NCI-H146 treated with DMSO at 0.1 percent for 48 hours (cell line): Measurements from ENCODE around the gene ATP1A2.
A peak's percentile ranks its signal among the peaks of the same experiment; 100 is the strongest.
"Not testable (repeated sequence)": the region's sequence is repeated elsewhere in the genome, so short reads cannot be mapped to it uniquely, and the experiment has no call there.

Source experiments
- DNase-seq: peaks from one replicate; lab custom pipeline; 2025; ENCODE audit not compliant: unreplicated experiment; lab: John Stamatoyannopoulos, UW

ATP1A2 gene

GRCh38 chr1:160099716-160100375 lies 15.7 kb upstream of the ATP1A2 start:
- DNase-seq, result no peak

- DNase-seq, result peak; percentile 18
These were observed 14.4 kb upstream of the ATP1A2 start for GRCh38 chr1:160101037-160101716.

GRCh38 chr1:160101717-160102522 lies 13.6 kb upstream of the ATP1A2 start:
- no peak for DNase-seq

- DNase-seq, result no peak
These were observed 11.7 kb upstream of the ATP1A2 start for GRCh38 chr1:160103658-160104408.

GRCh38 chr1:160104486-160104885 lies 11.1 kb upstream of the ATP1A2 start:
- no peak for DNase-seq

GRCh38 chr1:160105155-160105554 lies 10.4 kb upstream of the ATP1A2 start:
- DNase-seq, result no peak

GRCh38 chr1:160107512-160107911 lies 8.0 kb upstream of the ATP1A2 start:
- DNase-seq, result no peak

GRCh38 chr1:160108888-160109662 lies 6.5 kb upstream of the ATP1A2 start:
- no peak for DNase-seq

- no peak for DNase-seq
These were observed 5.9 kb upstream of the ATP1A2 start for GRCh38 chr1:160109686-160110085.

- not testable (repeated sequence) for DNase-seq
These were observed 4.1 kb upstream of the ATP1A2 start for GRCh38 chr1:160111462-160111861.

- DNase-seq, result no peak
These were observed 3.2 kb upstream of the ATP1A2 start for GRCh38 chr1:160112357-160112756.

- DNase-seq, result no peak
These were observed 2.2 kb upstream of the ATP1A2 start for GRCh38 chr1:160113407-160113806.

GRCh38 chr1:160114085-160114484 lies 1.5 kb upstream of the ATP1A2 start:
- no peak for DNase-seq

GRCh38 chr1:160116283-160117147 lies 956 bp downstream of the ATP1A2 start:
- no peak for DNase-seq

- no peak for DNase-seq
These were observed 1.7 kb downstream of the ATP1A2 start for GRCh38 chr1:160117300-160117699.

GRCh38 chr1:160117709-160118183 lies 2.2 kb downstream of the ATP1A2 start:
- DNase-seq, result no peak

- no peak for DNase-seq
These were observed 3.4 kb downstream of the ATP1A2 start for GRCh38 chr1:160118928-160119327.

GRCh38 chr1:160120797-160121196 lies 5.2 kb downstream of the ATP1A2 start:
- DNase-seq, result no peak

GRCh38 chr1:160121388-160121787 lies 5.8 kb downstream of the ATP1A2 start:
- no peak for DNase-seq
